Measurements from ENCODE around the gene ZNF157.
"Not testable (repeated sequence)": the region's sequence is repeated elsewhere in the genome, so short reads cannot be mapped to it uniquely, and the experiment has no call there.

ZNF157 gene

GRCh38 chrX:47370278-47370677, at the start of gene ZNF157:
TSS of gene ZNF157 (plus strand) at chrX:47370578. CDS start at chrX:47370669, 91 bp downstream.
- no peak for DNase-seq

- DNase-seq, result no peak
Observed at GRCh38 chrX:47321386-47321785, 49.0 kb upstream of the ZNF157 start.

GRCh38 chrX:47321823-47322371, 48.5 kb upstream of the ZNF157 start:
- no peak for DNase-seq

GRCh38 chrX:47327902-47328301, 42.5 kb upstream of the ZNF157 start:
- no peak for DNase-seq

GRCh38 chrX:47332729-47333128, 37.6 kb upstream of the ZNF157 start:
- not testable (repeated sequence) for DNase-seq

GRCh38 chrX:47351706-47352105, 18.7 kb upstream of the ZNF157 start:
- DNase-seq, result no peak

- peak; percentile 53 for DNase-seq
Observed at GRCh38 chrX:47358387-47359065, 11.9 kb upstream of the ZNF157 start.

GRCh38 chrX:47360423-47361179, 9.8 kb upstream of the ZNF157 start:
- DNase-seq, result no peak

- peak; percentile 81 for DNase-seq
Observed at GRCh38 chrX:47361538-47362511, 8.6 kb upstream of the ZNF157 start.

GRCh38 chrX:47366041-47366722, 4.2 kb upstream of the ZNF157 start:
- peak; percentile 83 for DNase-seq

GRCh38 chrX:47373198-47373597, 2.8 kb downstream of the ZNF157 start:
- no peak for DNase-seq

GRCh38 chrX:47380268-47380667, 9.9 kb downstream of the ZNF157 start:
- DNase-seq, result peak; percentile 88

GRCh38 chrX:47380837-47381236, 10.5 kb downstream of the ZNF157 start:
- not testable (repeated sequence) for DNase-seq

- peak; percentile 83 for DNase-seq
Observed at GRCh38 chrX:47384502-47384901, 14.1 kb downstream of the ZNF157 start.

GRCh38 chrX:47390780-47391179, 20.4 kb downstream of the ZNF157 start:
- DNase-seq, result no peak

- DNase-seq, result no peak
Observed at GRCh38 chrX:47413179-47413594, 42.8 kb downstream of the ZNF157 start.

GRCh38 chrX:47420265-47420664, 49.9 kb downstream of the ZNF157 start:
- DNase-seq, result no peak

GRCh38 chrX:47420962-47421361, 50.6 kb downstream of the ZNF157 start:
- no peak for DNase-seq

GRCh38 chrX:47422444-47422843, 52.1 kb downstream of the ZNF157 start:
- DNase-seq, result no peak

GRCh38 chrX:47430925-47431324, 60.5 kb downstream of the ZNF157 start:
- DNase-seq, result no peak

GRCh38 chrX:47446431-47446830, 76.1 kb downstream of the ZNF157 start:
- DNase-seq, result no peak

GRCh38 chrX:47446971-47447370, 76.6 kb downstream of the ZNF157 start:
- no peak for DNase-seq
